AG09309 (cell line): ENCODE data around the gene C1QL2.

Experiments used
- DNase-seq: peaks from one replicate; pipeline ENCODE4 v3.0.0-alpha.2; 2010; ENCODE audit warnings: low read depth
- H3K4me3 ChIP-seq: 2 replicates; pipeline ENCODE4 v1.5.1; 2011; ENCODE audit warnings: mild to moderate bottlenecking, low read depth, low read length, moderate library complexity; ENCODE audit not compliant: control insufficient read depth
- TF ChIP-seq, protein P1 (sequence below): IDR thresholded peaks from 2 replicates; pipeline ENCODE4 v1.5.1; 2011; ENCODE audit warnings: mild to moderate bottlenecking, low read depth, low read length, inconsistent platforms; ENCODE audit not compliant: insufficient read depth, control insufficient read depth; ENCODE audit errors: missing control alignments

C1QL2 gene

DNA sequence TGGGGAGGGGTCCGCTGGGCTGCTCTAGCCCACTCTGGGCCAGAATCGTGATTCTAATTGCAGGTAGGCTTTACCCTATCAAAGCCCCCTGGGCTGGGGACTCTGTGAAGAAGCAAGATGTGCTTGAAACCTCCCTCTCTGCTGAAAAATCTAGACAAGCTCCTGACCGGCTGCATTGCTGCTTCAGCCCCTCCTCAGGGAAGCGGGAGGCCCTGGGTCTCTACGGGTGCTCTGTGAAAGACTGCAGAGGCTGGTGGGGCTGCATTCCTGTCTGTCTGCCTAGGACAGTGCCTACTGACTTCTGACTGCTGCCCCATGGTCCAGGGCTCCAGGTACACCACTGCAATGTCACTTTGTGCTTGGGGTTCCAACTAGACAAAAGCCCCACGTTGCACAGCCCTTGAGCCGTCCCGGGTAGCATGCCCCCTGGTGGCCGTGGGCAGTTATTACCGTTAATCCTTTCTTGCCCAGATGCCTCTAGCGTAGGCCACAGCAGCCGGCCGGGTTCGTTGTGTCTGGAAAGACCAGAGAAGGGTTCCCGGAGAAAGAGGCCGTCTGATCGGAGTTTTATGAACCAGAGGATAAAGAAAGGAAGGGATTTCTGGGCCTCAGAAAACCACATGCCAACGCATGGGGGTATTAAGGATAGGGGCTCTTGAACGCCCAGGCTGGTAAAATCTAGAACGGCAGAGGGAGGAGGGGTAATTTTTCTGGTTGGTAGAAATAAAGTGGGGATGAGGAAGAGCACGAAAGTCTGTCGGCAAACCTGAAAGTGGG is 15.9 kb upstream of the C1QL2 start:
- no peak for DNase-seq
- H3K4me3 ChIP-seq: no peak overlapping the region
- TF ChIP-seq, protein P1, sequence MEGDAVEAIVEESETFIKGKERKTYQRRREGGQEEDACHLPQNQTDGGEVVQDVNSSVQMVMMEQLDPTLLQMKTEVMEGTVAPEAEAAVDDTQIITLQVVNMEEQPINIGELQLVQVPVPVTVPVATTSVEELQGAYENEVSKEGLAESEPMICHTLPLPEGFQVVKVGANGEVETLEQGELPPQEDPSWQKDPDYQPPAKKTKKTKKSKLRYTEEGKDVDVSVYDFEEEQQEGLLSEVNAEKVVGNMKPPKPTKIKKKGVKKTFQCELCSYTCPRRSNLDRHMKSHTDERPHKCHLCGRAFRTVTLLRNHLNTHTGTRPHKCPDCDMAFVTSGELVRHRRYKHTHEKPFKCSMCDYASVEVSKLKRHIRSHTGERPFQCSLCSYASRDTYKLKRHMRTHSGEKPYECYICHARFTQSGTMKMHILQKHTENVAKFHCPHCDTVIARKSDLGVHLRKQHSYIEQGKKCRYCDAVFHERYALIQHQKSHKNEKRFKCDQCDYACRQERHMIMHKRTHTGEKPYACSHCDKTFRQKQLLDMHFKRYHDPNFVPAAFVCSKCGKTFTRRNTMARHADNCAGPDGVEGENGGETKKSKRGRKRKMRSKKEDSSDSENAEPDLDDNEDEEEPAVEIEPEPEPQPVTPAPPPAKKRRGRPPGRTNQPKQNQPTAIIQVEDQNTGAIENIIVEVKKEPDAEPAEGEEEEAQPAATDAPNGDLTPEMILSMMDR: peak; percentile 75

DNA sequence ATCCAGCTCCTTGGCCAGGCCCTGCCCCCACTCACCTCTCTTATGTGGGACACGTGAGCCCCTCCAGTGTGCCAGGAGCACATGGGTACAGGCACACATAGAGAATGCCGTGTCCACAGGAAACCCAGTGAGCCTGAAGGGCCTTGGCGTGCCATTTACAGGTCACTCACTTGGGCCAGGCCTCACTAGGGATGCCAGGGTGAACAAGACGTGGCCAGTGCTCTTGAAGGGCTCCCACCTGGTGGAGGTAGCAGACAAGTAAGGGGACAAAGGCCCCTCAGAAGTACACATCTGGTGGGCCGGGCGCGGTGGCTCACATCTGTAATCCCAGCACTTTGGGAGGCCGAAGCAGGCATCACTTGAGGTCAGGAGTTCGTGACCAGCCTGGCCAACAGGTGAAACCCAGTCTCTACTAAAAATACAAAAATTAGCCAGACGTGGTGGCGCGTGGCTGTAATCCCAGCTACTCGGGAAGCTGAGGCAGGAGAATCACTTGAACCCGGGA is 15.1 kb upstream of the C1QL2 start:
- H3K4me3 ChIP-seq: no peak overlapping the region
- TF ChIP-seq, protein P1: no peak
- no peak for DNase-seq

DNA sequence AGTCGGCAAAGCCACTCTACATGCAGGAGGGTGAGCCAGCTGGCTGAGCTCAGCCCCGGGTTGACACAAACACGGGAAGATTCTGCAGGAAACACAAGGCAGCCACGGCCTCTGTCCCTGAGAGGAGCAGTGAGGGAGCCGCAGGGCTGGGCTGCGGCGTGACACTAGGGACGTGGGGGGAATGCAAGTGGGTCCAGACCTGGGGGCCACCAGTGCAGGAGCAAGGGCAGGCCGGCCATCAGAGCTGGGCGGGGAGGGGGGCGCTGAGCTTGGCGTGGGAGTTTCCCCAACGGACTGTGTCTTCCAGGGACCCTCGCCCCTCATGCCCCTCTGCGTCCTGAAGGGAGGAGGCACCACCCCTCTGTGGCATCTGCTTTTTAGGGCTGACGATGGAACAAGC is 12.0 kb upstream of the C1QL2 start:
- TF ChIP-seq, protein P1: no peak
- no peak overlapping the region for H3K4me3 ChIP-seq
- no peak for DNase-seq

GRCh38 chr2:119169717-119170116 is 11.2 kb upstream of the C1QL2 start:
- DNase-seq: no peak
- TF ChIP-seq, protein P1: no peak
- H3K4me3 ChIP-seq: no peak overlapping the region

- H3K4me3 ChIP-seq: no peak overlapping the region
- DNase-seq: no peak
- TF ChIP-seq, protein P1: no peak
Observed at GRCh38 chr2:119160361-119160990, 1.9 kb upstream of the C1QL2 start.

DNA sequence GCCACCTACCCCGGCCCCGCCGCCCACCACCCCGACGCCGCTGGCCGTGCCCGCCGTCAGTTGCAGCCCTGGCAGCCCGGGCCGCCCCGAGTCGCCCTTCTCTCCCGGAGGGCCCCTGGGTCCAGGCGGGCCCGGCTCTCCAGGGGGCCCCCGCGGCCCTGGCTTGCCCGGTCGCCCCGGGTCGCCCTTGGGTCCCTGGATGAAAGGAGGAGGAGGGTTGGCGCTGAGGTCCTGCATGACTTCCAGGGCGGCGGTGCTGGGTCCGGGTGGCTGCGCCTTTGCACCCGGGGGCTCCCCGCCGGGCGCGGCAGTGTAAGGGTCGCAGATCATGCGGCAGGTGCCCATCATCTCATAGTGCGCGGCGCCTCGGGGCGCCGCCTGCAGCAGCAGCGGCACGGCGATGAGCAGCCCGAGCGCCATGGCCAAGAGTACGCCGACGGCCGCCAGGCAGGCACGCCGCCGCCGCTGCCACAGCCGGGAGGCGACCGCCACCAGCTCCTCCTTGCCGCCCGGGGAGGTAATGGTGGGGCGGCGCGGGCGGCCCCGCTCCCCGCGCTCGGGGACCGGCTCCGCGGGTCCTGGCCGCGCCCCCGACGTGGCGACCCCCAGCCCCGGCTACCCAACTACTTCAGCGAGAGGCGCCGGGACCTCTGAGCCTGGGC is 570 bp downstream of the C1QL2 start:
- TF ChIP-seq, protein P1: no peak
- no peak for DNase-seq
- no peak overlapping the region for H3K4me3 ChIP-seq
